HG02973 (cell line): ENCODE results near the gene ATP5PO.

Experiments used
- ATAC-seq: cut with Tn5 transposase; IDR thresholded peaks from one replicate; pipeline ENCODE4 v1.9.1; 2021; ENCODE audit warnings: moderate library complexity; ENCODE audit not compliant: unreplicated experiment

The ATP5PO gene

GRCh38 chr21:33915368-33916199, at the start of gene ATP5PO:
ATP5PO (minus strand) TSS chr21:33915804; CDS start chr21:33915763, 41 bp downstream.
- ATAC-seq: peak; percentile 94

GRCh38 chr21:33964706-33965325, 49.2 kb upstream of the ATP5PO start:
- ATAC-seq: no peak

GRCh38 chr21:33963848-33964555, 48.4 kb upstream of the ATP5PO start:
- ATAC-seq: no peak

DNA sequence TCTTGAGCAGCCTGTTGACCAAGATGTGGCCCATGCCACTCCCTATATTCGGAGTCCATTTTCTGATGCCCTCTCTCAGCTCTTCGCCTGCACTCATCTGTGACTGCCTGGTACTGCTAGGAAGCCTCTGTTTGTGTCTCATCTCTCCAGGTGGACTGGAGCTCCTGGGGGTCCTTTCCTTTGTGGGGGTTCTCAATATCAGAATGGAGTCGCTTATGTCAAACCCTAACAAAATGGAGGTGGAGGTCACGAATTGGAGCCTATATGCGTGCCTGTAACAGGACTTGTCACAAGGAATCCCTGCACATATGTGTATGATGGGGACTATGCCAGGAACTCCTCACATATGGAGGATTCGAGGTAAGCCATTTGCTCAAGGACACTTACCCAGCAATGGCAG, 46.7 kb upstream of the ATP5PO start:
- no peak for ATAC-seq

DNA sequence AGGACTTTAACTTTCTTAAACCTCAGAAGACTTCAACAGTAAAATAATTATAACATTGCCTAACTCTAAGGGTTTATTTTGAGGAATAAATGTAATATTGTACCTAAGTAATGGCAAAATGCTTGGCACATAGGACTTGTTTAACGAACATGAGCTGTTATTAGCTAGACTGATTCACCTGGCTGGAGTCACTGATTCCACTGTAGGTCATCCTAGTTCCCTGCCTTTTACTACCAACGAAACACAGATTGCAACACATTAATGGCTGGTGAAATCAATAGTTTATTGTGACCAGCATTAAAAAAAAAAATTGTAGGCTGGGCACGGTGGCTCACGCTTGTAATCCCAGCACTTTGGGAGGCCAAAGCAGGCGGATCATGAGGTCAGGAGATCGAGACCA, 45.5 kb upstream of the ATP5PO start:
- ATAC-seq: no peak

DNA sequence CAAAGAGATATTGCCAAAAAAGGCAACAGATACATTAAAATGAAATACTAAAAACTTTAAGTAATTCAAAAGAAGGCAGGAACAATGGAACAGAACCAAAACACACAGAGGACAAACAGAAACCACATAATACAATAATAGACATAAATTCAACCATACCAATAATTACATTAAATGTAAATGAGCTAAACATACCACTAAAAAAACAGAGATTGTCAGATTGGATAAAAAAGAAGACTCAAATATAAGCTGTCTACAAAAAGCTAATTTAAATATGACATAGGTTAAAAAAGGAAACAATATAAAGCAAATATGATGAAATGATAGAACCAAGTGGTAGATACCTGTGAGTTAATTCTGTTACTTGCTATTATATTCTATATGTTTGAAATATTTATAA, 44.1 kb upstream of the ATP5PO start:
- no peak for ATAC-seq

DNA sequence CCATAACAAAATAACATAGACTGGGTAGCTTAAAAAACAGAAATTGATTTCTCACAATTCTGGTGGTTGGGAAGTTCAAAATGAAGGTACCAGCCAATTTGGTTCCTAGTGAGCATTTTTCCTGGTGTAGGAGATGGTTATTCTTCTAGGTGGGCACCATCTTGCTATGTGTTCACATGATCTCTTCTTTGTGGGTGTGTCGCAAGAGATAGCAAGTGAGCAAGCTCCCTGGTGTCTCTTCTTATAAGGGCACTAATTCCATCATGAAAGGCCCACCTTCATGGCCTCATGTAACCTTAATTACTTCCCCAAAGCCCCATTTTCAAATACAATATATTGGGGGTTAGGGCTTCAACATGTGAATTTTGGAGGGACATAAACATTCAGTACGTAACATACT, 38.8 kb upstream of the ATP5PO start:
- ATAC-seq: no peak

DNA sequence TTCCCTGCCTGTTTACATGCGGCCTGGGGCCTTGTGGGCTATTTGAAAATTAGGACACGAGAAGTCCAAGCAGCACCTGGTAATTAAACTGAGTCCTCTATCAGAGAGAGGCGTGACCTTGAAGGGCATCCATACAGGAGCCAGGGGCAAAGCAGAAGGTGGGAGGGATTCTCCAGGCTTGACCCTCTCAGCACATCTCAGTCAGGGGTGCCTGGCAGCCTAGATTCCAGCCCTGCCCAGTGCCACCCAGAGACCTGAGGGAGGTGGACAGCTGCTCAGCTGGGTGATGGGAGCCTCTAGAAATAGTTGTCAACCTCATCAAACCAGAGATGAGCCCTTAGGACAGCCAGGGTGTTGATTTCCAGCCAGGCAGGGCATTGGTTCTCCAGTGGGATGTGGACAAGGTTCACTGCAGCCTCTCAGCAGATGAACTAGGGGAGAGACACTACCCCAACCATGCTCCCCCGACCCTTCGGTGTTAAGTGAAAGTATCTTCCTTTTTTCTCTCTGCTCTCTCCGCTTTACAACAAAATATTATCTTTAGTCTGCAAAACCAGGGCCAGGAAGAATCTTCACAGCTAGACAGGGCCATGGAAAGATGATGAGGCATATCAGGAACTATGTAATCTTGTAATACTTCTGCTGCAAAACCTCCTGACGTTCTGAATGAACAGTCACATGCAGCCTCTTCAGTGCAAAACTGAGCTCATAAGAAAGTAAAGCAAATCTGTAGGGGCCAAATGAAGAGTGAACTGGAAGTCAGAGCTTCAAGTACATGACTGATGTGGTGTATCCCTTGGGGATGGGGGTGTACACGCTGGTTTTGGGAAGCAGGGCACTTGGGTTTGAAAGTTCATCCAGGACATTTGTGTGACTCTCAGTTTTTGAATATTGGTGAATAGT, 35.9 kb upstream of the ATP5PO start:
- no peak for ATAC-seq

GRCh38 chr21:33950431-33951079, 35.0 kb upstream of the ATP5PO start:
- no peak for ATAC-seq

DNA sequence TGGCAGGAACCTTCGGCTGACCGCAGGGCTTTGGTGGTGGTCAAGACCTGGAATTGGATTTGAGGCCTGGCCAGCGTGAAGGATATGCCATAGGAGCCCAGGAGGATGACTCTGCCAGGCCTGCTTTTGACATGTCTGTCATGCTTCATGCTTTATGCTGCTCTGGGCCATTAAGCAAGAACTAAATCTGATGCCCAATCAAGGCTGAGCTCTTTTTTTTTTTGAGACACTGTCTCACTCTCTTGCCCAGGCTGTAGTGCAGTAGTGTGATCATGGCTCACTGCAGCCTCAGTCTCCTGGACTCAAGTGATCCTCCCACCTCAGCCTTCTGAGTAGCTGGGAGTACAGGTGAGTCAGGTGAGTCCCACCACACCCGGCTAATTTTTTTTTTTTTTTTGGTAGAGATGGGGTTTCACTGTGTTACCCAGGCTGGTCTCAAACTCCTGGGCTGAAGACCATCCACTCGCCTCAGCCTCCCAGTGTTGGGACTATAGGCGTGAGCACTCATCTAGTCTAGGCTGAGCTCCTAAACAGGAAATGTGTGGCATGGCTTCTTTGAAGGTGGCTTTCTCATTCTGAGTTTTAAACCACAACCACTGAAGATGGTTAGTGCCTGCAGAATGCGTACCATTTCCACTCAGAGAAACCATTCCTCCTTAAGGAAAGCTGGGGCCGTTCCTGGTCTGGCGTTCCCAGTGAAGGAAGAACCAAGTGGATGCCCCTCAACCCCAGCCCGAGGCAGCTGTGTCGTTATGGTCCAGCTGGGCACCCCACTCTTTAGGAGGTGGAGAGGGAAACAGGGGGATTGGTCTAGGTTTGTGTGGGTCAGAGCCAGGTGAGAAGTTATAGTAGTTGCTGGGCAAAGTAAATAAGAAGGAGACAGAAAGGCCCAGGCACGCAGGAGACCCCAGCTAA, 34.2 kb upstream of the ATP5PO start:
- no peak for ATAC-seq

- no peak for ATAC-seq
These were observed 33.4 kb upstream of the ATP5PO start for GRCh38 chr21:33948951-33949444.

DNA sequence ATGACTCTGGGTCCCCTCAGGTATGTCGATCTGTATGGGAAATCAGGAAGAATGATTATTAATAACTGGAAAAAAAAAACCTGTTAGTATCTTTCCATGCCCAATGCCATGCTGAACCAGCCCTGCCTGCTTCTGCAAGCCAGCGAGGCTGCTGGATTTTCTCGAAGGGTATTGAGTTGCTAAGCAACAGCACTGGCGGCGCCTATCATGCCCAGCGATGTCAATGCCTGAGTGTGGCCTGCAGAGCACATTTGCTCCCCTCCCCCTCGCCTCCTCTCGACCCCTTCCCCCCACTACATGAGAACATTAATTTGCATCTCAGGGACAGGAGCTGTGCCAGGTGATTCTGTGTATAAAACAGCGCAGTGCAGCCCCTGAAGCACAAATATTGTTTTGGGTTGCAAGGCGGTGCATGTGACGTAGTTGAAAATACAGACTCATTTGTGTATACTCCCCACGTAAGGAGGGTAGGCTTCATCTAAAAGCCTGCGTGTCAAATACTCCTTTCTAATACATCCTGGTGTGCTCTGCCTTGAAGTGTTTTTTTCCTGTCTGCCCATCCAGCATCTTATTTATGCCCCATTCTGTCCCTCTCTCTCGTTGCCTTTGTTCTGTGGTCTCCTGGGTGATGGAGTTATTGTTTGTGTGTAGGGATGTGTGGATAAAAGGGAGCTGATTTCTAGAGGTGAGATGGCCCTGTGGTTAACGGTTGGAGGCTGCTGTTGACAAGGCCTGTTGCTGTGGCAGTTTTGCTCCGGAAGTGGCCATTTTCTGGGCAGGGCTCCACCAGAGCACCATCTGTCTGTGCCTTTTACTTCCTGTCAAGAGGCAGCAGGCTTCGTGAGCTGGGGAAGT, 32.7 kb upstream of the ATP5PO start:
- peak; percentile 35 for ATAC-seq

DNA sequence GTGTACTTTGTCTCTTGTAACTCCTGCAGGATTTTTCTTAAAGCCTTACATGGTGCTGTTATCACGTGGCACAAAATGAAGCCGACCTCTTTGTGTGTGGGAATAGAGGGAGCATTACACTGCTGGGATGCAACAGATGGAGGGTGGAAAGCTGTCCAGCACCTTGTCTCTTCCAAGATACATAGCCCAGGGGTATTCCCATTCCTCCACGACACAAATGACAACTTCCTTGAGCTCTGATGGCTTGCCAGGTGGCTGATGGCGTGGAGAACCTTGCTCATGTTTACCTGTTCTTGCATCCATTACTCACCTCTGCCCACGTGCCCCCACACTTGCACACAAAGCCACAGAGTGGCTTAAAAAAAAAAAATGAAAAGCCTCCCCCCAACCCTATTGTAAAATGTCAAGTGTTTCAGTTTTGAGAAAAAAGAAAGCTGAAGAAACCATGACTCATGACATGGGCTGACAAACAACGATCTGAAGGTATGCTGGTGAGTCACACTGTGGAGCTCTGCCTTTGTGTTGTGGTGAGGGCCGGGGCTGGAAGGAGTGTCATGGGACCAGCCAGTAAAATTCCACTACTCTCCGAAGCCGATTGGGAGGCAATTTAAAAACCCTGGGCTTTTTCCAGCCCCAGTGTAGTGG, 32.0 kb upstream of the ATP5PO start:
- ATAC-seq: peak; percentile 46

- ATAC-seq: no peak
These were observed 30.2 kb upstream of the ATP5PO start for GRCh38 chr21:33945652-33946270.

GRCh38 chr21:33944185-33944763, 28.7 kb upstream of the ATP5PO start:
- ATAC-seq: no peak

DNA sequence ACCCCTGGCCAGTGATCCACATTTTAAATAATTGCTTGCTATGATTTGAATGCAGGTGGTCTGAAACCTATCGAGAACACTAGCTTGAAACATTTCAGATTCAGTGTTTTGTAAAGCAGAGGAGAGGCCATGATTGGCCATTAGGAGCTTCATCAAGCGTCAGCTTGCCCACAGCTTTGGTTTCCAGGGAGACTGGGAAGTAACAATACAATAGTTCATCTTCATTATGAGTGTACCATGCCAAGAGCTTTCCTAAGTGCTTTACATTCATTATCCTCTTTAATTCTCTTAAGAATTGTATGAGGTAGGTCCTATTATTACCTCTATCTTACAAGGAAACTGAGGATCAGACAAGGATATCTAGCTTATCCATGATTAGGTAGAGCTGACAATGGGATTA, 27.7 kb upstream of the ATP5PO start:
- ATAC-seq: no peak

- ATAC-seq: no peak
These were observed 26.8 kb upstream of the ATP5PO start for GRCh38 chr21:33942426-33942825.
